Adrenal gland (tissue), 5 donors: Measurements from ENCODE around the gene RIMOC1.

Source experiments
- CTCF ChIP-seq, 6 experiments: fragments of 450-650 bp in 4 of 6; fragments of 200-600 bp in 2 of 6; sonication (generic) in 1 of 6; IDR thresholded peaks; 1 replicate in 5 of 6; 2 replicates in 1 of 6; pipeline versions ENCODE4 v1.5.1 to v1.8.0; 2016 to 2021; ENCODE audit warnings: antibody characterized with exemption in 6 of 6, mild to moderate bottlenecking in 2 of 6, moderate library complexity in 1 of 6
- POLR2A ChIP-seq, 2 donors: fragments of 450-650 bp; IDR thresholded peaks; one replicate each; pipeline ENCODE4 v1.6.1; 2017; ENCODE audit warnings: antibody characterized with exemption in 2 of 2, mild to moderate bottlenecking in 2 of 2, moderate library complexity in 1 of 2
- donor health status: DM: no; HTN: no; CAD: no.

GRCh38 chr5:41908374-41909079, 4.4 kb downstream of the RIMOC1 start:
- TF ChIP-seq CTCF (IDR thresholded peaks at IDR 0.05) (no peak), POLR2A (IDR thresholded peaks at IDR 0.05) (no peak)
